Measurements from ENCODE around the gene CLASP1. TPM values are rescaled to one million over a fixed set of nuclear protein-coding genes. Genes with fewer than 3 reads are reported as not detected.
A peak's percentile ranks its signal among the peaks of the same experiment; 100 is the strongest.

CLASP1 gene
- total and polyA plus RNA-seq, 11 donors, result 16.0 to 84.5 (median 60.2) TPM

DNA sequence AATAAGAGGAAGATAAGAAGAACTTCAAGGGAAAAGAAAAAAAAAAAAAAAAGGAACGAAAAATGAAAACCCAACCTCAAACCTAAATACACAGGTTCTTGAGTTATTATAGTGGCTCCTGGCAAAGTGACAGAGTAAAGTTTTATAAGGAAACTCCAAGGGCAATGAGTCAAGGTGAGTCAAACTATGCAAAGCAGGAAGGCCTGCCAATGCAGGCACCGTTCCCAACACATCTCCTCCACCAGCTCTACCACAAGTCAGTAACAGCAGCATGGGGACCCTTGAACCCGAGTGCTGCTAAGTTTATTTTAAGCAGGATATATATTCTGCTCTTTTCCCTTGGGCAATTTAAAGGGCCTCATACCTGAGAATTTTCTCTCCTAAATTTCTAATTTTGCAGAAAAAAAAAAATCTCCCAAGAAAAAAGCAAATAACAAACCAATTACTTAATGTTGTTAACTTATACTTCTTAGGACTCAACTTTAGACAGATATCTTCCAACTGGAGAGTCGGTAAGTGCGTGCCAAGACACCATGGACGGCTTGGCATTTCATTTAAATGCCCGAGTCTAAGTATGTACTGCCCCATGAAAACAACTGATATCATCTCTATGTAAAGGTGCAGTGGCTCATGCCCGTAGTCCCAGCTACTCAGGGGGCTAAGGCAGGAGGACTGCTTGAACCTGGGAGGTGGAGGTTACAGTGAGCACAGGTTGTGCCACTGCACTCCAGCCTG, 288.5 kb downstream of the CLASP1 start:
- WGBS, 4 donors, result 62 to 65% (median 63%) methylated on average over 8 of the region's 8 CpGs
- H3K36me3 ChIP-seq, result peaks cover 0 to 97% (median 76%) of the 10 kb centered on the region in 9 donors
- TF ChIP-seq, protein P1, sequence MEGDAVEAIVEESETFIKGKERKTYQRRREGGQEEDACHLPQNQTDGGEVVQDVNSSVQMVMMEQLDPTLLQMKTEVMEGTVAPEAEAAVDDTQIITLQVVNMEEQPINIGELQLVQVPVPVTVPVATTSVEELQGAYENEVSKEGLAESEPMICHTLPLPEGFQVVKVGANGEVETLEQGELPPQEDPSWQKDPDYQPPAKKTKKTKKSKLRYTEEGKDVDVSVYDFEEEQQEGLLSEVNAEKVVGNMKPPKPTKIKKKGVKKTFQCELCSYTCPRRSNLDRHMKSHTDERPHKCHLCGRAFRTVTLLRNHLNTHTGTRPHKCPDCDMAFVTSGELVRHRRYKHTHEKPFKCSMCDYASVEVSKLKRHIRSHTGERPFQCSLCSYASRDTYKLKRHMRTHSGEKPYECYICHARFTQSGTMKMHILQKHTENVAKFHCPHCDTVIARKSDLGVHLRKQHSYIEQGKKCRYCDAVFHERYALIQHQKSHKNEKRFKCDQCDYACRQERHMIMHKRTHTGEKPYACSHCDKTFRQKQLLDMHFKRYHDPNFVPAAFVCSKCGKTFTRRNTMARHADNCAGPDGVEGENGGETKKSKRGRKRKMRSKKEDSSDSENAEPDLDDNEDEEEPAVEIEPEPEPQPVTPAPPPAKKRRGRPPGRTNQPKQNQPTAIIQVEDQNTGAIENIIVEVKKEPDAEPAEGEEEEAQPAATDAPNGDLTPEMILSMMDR (IDR thresholded peaks at IDR 0.05), result no peak
- no peak for TF ChIP-seq POLR2A (IDR thresholded peaks at IDR 0.05)
- no peaks in the 10 kb centered on the region for H3K27me3 ChIP-seq
- H3K4me1 ChIP-seq, result peaks cover 0 to 56% (median 27%) of the 10 kb centered on the region in 12 donors
- DNase-seq, result peak in 2 of 5 donors; percentile 68 to 69
- intact Hi-C loops (cut with DNase I), result loop anchor here in 1 of 10 donors (5.0 kb wide), 1 partner anchor 263 kb away; no protein-coding TSS in a partner anchor
- peak overlapping the region in 9 of 12 donors; percentile 2 to 64 (median 48) for H3K27ac ChIP-seq
- peak in 3 of 4 donors; percentile 35 to 58 (median 57) for ATAC-seq
- H3K4me3 ChIP-seq, result no peak overlapping the region
- H3K9me3 ChIP-seq, result no peaks in the 10 kb centered on the region

DNA sequence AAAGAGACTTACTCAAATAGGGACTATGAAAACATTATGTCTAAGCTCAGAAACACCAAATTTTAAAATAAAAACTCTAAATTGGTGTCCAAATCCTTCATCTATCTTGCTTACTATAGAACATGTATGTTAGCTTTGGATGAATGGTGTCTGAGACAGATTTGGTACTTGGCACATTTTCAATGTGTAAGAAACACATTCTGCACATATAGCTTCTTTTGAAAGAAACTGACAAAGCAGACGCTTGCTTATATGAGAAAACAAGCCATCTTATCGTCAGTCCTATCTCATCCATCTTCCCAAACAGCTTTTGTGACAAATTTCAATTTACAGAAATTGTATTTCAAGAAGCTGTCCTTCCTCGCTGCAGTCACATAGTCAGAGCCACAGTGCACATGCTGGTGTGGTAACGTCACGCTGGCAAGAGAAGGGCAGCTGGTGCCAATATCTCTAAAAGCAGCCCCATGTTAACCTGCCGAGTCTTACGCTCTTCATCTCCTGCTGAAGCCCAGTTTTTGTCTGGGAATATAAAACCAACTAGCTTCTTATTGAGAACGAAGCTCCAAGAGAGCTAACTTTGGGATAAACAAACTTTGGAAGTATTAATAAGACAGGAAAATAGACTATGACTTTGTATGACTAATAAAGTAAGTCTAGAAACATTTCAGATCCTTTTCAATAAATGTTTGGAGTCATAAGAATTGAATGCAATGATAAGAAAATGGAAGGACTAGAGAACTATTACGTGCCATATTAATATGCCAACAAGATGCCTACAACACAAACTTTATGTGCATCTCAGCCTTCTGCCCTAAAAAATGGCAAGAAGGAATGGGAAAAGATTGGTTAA, 289.3 kb downstream of the CLASP1 start:
- H3K36me3 ChIP-seq, result peaks cover 0 to 97% (median 75%) of the 10 kb centered on the region in 9 donors
- peak overlapping the region in 8 of 12 donors; percentile 7 to 64 (median 48) for H3K27ac ChIP-seq
- no peak overlapping the region for H3K4me3 ChIP-seq
- peak in 3 of 5 donors; percentile 50 to 70 (median 64) for DNase-seq
- TF ChIP-seq POLR2A (IDR thresholded peaks at IDR 0.05), result no peak
- TF ChIP-seq, protein P1 (IDR thresholded peaks at IDR 0.05), result no peak
- WGBS, 4 donors, result 70 to 84% (median 74%) methylated on average over 9 of the region's 9 CpGs
- peaks cover 0 to 58% (median 27%) of the 10 kb centered on the region in 12 donors for H3K4me1 ChIP-seq
- H3K9me3 ChIP-seq, result no peaks in the 10 kb centered on the region
- H3K27me3 ChIP-seq, result no peaks in the 10 kb centered on the region
- intact Hi-C loops (cut with DNase I), result loop anchor here in 9 of 10 donors (2.0 to 10.0 kb wide), 5 partner anchors 235 to 665 kb away; no protein-coding TSS in a partner anchor
- peak in 3 of 4 donors; percentile 61 to 75 (median 70) for ATAC-seq

DNA sequence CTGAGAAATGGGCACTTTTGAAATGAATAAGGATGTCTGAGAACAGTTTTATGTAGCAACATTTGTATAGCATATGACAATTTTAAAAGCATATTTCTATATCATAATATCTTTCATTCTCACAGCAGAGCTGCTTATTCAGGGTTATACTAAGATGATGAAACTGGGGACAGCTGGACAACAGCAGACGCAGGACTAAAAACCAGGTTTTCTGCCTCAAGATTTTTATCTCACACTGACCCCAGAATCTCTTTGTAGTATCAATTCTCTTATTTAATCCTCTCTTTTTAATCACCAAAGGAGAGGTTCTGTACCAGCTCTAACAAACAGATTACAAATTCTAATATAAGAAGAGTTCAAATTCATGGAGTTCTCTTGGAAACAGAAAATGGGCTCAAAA, 290.1 kb downstream of the CLASP1 start:
- 89 to 97% (median 95%) methylated on average over 1 of the region's 1 CpG for WGBS, 4 donors
- Histone ChIP-seq H3K4me1 (peaks cover 0 to 61% (median 23%) of the 10 kb centered on the region in 12 donors), H3K4me3 (no peak overlapping the region), H3K36me3 (peaks cover 0 to 97% (median 76%) of the 10 kb centered on the region in 9 donors), H3K27ac (peak overlapping the region in 5 of 12 donors; percentile 41 to 64 (median 50)), H3K9me3 (no peaks in the 10 kb centered on the region), H3K27me3 (no peaks in the 10 kb centered on the region)
- TF ChIP-seq, protein P1 (IDR thresholded peaks at IDR 0.05), result no peak
- TF ChIP-seq POLR2A (IDR thresholded peaks at IDR 0.05), result no peak
- no peak for DNase-seq
- no peak for ATAC-seq
- intact Hi-C loops (cut with DNase I), result loop anchor here in 8 of 10 donors (2.0 to 10.0 kb wide), 5 partner anchors 234 to 664 kb away; no protein-coding TSS in a partner anchor

All from heart left ventricle (tissue), 16 donors.